ENCODE data around the gene DNAJB14.

Gene DNAJB14

DNA sequence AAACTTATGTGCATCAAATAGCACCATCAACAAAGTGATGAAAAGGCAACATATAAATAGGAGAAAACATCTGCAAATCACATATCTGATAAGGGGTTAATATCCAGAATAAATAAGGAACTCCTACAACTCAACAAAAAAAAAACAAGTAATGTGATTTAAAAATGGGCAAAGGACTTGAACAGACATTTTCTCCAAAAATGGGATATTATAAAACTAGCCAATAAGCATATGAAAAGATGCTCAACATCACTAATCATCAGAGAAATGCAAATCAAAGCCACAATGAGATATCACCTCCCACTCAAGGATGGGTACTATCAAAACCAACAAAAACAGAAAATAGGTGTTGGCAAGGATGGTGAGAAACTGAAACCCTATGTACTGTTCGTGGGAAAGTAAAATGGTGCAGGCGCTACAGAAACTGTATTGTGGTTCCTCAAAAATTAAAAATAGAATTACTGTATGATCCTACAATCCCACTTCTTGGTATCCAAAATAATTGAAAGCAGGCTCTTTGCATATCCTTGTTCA, 2.4 kb downstream of the DNAJB14 start:
- DNase-seq = no peak

DNA sequence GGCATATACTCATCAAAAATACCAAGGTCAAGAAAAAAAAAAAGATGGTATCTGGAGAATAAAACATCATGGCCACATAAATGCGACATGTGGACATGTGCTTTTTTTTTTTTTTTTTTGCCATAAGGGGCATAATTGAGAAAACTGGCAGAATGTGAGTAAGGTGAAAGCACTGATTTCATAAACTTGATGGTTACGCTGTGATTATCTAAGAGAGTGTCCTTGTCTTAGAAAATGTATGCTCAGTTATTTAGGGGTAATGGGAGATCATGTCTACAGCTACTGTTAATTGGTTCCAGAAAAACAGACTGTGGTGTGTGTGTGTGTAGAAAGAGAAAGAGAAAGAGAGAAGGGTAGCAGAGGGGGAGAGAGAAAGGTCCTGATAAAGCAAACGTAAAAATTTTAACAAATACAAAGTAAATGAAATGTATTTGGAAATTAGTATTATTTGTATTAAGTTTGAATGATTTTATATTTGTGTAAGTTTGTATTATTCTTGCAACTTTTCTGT, 8.1 kb downstream of the DNAJB14 start:
- no peak for DNase-seq

DNA sequence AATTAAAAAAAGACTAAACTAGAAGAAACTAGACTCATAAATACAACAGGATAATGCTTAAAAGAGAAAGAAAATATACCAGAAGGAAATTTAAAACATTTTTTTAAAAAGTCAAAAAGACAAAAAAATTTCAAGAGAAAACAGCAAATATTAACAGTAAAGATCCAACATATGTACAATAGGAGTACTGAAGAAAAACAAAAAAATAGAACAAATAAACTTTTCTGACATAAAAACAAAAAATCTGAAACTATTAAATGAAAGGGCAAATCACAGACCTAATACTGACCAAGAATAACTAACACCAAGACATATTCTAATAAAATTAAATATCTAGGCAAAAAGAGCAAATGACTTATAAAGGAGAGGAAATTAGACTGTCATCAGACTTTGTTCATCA, 11.5 kb downstream of the DNAJB14 start:
- no peak for DNase-seq

DNA sequence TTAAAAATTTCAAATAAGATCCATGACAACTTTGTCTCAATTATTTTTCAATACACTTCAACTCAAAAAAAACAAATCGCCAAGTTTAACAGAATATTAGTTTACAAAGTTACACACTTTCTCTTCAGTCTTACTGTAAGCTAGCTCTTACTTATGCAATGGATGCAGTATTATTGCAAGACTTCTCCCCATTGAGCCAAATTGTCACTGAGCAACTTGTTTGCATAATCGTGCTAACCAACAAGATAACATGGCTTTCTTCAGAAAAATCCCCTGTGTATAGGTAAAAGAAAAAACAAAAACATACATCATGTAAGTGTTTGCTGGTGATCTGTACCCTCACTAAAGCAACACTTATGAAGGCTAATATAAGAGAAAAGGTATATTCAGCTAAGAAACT, 18.9 kb downstream of the DNAJB14 start:
- DNase-seq = no peak

DNA sequence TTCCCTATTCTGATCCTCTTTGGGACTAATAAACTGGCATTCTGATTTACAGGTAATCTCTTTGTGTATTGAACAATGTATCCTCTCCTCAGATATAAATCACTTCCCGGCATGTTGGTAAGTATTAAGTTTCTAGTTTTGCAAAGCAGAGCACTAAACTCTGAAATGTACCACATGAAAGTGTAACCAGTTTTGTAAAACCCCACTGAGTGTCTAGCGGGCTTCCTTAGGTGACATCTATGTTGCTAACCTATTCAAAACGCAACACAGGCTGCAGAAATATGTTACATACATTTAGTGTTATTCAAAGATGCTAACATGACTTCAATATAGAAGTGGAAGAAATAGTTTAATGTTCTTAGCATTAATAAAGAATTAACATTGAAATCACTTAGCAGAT, 25.2 kb downstream of the DNAJB14 start:
- DNase-seq = no peak

DNA sequence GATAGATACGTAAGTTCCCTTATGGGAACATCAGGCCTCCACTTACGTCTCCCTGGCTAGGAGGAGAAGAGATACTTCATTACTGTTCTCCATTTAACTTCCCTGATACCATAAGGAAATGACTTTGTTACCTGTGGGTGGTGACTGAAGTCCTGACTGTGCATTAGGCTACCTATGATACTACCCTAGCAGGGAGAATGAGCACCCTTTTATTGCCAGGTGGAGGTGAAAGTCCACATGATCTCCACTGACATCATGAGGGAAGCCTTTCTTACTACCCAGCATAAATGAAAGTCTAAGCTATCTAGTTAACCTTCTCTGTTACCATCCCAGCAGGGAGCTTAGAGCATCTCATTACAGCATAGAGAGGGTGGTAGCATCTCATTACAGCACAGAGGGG, 27.8 kb downstream of the DNAJB14 start:
- no peak for DNase-seq

DNA sequence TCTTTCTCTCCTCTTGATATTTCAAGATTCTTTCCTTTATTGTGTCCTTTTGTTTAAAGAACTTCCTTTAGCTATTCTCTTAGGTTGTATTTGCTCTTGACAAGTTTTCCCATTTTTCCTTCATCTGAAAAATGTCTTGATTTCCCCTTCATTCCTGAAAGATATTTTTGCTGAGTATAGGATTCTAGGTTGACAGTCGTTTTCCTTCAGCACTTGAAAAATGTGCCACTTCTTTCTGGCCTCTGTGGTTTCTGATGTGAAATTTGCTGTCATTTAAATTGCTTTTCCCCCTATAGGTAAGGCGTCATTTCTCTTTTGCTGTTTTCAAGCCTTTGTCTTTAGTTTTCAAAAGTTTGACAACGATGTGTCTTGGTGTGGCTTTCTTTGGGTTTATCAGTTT, 28.8 kb downstream of the DNAJB14 start:
- DNase-seq = no peak

DNA sequence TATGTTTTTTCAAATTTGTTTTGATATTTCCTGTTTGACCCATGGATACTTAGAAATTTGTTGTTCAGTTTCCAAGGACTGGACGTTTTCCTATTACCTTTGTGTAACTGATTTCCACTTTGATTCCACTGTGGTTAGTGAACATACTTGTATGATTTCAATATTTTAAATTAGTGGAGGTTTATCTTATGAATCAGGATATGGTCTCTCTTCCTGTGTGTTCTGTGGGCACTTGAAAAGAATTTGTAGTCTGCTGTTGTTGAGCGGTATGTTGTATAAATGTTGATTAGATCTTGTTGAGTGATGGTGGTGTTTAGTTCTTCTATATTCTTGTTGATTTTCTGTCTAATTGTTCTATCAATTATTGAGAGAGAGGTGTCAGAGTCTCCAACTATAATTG, 31.0 kb downstream of the DNAJB14 start:
- no peak for DNase-seq

DNA sequence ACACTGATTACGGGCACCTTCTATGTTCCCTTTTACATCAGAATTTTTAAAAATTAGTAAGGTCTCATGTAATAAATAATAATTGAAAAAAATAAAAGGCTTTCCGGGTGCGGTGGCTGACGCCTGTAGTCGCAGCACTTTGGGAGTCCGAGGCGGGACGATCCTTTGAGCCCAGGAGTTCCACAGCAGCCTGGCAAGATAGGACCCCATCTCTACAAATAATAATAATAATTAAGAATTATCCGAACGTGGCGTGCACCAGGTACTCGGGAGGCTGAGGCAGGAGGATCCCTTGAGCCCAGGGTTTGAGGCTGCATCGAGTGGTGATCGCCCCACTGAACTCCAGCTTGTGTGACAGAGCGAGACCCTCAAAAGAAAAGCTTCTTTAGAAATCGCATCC, 51.4 kb downstream of the DNAJB14 start:
- DNase-seq = no peak

DNA sequence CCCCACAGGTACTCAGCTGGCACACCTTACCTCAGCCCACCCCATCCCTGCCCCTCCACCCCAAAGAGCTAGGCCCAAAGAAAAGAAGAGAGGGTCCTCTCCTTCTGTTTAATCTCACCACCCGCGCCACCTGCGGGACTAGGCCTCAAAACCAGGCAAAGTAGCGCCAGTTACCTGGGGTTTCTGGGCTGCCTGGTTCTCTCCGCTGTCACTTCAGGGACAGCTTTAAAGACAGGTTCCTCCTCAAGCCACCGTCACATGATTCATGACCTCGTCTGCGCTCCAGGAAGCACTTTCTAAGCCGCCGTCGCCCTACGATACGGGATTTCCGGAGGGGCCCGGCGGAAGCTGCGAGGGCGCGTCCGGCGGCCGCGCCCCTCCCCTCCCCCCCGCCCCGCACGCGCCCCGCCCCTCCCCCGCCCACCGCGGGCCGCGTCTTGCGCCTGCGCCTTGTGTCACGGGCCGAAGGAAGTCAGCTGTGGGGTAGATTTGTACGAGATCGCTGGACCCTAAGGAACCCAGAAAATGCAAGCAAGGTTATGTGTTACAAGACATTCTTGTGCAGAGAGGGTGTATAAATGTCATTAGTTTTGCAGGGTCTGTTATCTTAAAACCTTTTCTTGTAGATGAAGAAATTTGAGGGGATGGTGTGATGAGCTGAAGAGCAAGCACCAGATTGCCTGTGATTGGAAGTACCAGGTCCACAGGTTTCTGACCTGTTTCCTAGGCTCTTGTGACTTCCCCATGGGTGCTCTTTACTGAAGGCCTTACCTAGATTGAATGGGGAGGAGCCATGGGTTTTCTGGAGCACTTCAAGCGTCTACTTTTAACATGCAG, 52.0 kb downstream of the DNAJB14 start, which contains the start of gene LAMTOR3:
Gene LAMTOR3 (minus strand): TSS at position 267 of the 837 bp plus-strand sequence. CDS start 464 bp downstream, outside the sequence.
- DNase-seq = peak; percentile 12 to 55

DNA sequence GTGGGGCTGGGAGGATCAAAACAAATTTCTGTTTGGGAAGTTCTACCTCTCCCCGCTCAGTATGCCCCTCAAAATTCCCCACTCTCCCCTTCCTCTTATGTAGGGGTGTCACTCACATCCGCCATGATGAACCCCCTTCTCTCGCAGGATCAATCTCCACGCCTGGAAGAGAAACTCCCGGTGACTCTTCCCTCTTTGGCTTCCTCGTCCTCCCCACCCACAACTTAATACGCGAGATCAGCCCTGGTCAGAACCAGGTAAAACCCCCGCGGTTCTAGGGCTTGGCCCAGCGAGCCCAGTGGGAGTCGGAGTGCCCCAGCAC, 52.6 kb downstream of the DNAJB14 start:
- no peak for DNase-seq

DNA sequence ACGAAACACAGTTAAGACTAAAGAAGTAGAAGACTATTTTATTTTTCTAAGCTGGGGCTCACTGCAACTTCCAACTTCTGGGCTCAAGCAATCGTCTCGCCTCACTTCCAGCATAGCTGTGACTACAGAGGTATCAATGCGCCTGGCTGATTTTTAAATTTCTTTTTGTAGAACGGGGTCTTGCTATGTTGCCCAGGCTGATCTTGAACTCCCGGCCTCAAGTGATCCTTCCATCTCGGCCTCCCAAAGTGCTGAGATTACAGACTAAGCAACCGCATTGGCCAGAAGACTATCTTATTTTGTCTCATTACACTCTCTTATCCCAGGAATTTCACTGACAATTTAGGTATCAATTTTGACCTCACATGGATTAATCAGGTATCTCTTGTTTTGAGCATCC, 53.4 kb downstream of the DNAJB14 start:
- DNase-seq = no peak

DNA sequence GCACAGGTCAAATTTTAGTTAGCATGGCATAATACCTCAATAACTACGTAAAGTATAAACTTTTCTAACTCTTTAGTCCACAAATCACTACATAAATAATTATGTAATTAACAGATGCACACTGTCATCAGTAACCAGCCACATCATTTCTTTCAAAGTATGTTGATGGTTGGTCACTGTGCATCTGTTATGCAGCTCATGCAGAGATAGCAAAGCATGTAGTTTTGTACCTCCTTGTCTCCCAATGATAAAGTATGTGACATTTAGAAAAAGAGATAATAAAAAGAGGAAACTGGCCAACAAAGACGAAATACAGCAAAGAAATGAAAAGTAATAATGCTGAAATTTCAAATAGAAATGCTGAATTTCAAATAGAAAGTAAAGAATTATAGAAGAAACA, 55.1 kb downstream of the DNAJB14 start:
- no peak for DNase-seq

DNA sequence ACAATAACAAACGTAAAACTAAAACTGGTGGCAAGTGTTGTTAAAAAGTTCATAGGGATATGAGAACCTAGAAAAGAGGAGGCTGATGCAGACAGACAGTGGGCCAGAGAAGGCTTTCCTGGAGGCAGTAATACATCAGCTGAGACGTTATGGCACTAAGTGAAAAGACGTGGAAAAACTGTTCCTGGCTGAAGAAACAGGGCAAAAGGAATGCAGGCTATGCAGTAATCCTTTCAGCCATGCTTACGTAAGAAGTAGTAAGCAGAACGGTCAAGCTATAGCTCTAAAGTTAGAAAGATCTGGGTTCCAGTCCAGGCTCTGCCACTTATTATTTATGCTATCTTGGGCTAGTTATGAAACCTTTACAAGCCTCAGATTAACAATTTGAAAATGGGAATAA, 58.6 kb downstream of the DNAJB14 start:
- no peak for DNase-seq

DNA sequence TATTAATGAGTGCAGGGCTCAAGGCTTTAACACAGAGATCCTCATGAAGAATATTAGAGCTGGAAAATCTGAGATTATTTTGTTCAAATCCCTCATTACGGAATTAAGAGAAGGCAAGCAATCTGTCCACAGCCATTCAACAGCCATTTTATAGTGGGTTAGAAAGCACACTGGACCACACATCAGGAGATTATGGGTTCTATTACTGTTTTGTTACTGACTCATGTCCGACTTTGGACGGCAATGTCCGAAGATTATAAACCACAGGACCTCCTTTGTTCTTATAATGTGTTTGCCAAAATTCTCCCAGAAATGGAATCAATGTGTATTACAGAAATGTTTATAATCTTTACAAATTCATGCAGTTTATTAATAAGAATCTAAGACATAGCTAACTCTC, 60.3 kb downstream of the DNAJB14 start:
- no peak for DNase-seq

DNA sequence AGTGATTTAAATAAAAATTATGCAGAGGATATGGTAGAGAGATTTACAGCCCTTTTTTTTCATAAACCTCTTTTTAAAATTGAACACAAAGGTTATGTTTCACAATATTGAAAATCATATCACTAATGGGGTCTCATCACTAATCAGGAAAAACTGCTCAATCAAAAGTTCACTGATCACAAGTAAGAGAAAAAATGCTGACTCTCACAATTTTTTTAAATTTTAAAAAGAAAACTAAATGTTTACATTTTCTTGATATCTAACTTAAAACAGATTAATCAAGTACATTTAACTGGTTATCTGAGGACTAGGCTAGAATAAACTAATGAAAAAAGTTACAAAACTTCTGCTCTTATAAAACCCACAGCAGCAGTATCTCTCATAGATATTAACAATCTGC, 60.7 kb downstream of the DNAJB14 start:
- DNase-seq = no peak

DNA sequence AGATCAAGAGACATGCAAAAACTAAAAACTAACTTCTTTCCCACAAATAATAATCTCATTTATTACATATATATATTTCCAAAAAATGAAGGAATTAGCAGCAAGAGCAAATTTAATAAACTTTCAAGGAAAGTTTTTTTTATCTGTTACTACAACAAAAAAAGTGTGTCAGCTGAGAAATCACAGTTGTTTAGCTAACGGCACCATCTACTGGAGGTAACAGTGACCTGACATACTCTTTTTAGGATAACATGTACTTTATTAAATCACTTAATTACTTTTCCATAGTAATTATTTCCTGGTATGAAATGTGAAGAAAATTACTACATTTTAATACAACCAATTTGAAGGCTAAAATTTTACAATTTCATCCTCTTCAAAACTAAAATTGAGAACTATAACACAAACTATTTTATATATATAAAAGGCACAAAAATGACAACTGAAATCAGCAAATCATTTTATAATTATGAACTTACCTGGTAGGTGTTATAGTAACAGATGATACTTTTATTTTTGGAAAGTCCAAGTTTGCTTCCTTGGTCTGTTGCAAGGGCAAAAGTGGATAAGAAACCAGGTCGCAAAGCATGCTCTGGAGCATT, 61.3 kb downstream of the DNAJB14 start:
- DNase-seq = no peak

DNA sequence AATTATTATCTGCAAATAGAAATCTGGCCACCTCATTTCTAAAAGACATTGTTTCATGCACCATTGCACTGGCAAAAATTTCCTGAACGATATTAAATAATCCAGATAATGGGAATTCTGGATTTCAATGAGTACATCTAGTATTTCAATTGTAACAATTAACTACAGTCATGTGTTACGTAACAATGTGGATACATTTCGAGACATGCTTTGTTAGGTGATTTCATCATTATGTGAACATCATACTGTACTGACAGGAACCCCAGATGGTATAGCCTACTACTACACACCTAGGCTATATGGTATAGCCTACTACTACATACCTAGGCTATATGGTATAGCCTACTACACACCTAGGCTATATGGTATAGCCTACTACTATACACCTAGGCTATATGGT, 67.0 kb downstream of the DNAJB14 start:
- DNase-seq = no peak

DNA sequence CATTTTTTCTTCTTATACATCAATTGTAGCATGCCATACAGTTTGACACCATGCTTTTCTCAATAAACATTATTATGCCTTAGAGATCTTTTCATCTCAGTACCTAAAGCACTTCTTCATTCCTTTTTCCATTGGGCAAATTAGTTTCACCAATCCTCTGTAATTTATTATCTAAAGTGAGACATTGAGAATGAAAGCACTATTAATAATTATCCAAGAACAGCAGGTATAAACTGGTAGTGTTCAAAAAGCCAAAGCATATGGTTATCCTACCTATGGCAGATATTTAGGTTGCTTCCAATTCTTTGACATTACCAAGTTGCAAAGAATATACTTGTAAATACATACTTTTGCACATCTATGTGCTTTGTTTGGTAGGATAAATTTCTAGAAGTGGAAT, 67.8 kb downstream of the DNAJB14 start:
- DNase-seq = no peak

DNA sequence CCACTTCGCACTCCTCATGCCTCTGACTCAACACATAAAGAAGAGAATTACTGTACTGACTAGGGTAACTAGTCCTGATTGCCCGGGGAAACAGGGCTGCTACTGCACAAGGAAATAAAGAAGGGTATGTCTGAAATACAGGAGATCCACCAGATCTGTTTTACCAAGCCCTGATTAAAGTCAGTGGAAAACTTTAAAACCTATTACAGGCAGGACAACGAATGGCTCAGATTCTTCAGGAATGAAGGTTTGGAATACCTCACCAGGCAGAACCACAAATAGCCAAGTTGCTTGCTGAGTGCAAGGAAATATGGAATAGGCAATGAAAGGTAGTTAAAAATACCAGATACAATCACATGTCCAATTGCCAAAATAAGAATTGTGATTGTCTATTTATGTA, 69.5 kb downstream of the DNAJB14 start:
- DNase-seq = no peak

DNA sequence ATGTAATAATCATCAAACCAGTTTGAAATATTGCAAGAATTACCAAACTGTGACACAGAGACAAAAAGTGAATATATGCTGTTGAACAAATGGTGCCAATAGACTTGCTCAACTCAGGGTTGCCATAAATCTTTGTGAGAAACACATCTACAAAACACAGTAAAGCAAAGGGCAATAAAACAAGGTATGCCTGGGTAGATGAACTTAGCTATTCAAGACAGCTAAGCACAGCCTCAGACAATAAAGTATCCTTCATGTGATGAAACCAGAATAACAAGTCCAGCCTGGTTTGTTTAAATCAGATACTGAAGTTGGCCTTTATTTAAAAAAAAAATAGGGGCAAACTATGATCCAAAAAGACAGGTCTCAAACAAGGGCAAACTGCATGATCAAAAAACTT, 71.3 kb downstream of the DNAJB14 start:
- DNase-seq = no peak

DNA sequence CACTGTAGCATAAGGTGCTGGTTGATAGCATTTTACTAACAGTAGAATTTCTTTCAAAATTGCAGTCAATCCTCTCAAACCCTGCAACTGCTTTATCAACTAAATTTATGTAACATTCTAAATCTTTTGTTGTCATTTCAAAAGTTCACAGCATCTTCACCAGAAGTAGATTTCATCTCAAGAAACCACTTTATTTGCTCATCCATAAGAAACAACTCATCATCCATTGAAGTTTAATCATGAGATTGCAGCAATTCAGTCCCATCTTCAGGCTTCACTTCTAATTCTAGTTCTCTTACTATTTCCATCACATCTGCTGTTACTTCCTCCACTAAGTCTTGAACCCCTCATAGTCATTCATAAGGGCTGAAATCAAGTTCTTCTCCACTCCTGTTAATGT, 73.8 kb downstream of the DNAJB14 start:
- DNase-seq = no peak

DNA sequence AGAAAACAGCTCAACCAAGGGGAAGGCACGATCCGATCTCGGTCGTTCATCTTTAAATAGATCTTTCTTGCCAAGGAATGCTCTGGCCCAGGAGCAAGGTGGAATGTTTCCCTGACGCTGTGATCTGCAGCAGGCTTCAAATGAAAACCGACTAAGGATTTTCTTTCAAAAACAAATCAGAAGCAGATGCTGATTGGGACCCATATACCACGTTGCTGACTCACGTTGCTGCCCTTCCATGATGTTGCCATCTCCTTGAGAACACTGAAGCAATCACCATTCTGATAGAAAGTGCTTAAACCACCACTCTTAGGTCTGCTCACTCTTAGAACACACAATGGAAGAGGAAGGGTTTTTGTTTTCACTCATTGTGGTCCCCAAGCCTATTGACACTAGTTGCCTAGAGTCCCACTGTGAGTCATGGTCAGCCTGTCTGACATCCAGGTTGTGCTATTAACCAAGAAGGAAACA, 78.3 kb downstream of the DNAJB14 start:
- DNase-seq = no peak

DNA sequence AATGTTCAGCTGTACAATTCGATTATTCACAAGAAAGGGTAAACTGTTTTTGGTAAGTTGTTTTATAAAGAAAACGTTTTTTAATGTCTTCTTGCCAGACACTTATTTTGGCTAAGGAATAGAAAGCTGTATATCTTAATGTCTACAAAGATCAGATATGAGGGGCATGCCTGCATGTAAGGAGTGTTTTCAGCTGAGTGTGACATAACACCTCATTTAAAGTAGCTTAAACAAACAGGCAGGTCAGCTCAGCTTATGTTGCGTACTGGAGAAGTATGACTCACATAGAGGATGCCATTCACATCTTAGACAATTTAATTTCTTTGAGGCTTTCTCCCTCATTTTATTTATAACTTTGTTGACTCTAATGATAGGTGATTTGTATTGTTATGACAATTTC, 82.6 kb downstream of the DNAJB14 start:
- no peak for DNase-seq
